Upper lobe of left lung (tissue), 4 donors: ENCODE data around the gene MATCAP1.

Experiments used
- POLR2A ChIP-seq, 4 donors: fragments of 450-650 bp; IDR thresholded peaks; one replicate each; pipeline ENCODE4 v1.5.1; 2016 to 2017; ENCODE audit warnings: antibody characterized with exemption in 4 of 4, mild to moderate bottlenecking in 2 of 4
- POLR2AphosphoS5 ChIP-seq, 2 donors: sonication (generic); formaldehyde crosslinking; IDR thresholded peaks; one replicate each; pipeline ENCODE4 v1.5.1; 2017; ENCODE audit warnings: antibody characterized with exemption in 2 of 2
- TF ChIP-seq, protein P1 (sequence below), 6 experiments: fragments of 450-650 bp in 4 of 6; fragments of 200-600 bp in 2 of 6; sonication (generic) in 2 of 6; IDR thresholded peaks; one replicate each; pipeline ENCODE4 v1.5.1; 2016 to 2019; ENCODE audit warnings: antibody characterized with exemption in 6 of 6

- TF ChIP-seq, protein P1, sequence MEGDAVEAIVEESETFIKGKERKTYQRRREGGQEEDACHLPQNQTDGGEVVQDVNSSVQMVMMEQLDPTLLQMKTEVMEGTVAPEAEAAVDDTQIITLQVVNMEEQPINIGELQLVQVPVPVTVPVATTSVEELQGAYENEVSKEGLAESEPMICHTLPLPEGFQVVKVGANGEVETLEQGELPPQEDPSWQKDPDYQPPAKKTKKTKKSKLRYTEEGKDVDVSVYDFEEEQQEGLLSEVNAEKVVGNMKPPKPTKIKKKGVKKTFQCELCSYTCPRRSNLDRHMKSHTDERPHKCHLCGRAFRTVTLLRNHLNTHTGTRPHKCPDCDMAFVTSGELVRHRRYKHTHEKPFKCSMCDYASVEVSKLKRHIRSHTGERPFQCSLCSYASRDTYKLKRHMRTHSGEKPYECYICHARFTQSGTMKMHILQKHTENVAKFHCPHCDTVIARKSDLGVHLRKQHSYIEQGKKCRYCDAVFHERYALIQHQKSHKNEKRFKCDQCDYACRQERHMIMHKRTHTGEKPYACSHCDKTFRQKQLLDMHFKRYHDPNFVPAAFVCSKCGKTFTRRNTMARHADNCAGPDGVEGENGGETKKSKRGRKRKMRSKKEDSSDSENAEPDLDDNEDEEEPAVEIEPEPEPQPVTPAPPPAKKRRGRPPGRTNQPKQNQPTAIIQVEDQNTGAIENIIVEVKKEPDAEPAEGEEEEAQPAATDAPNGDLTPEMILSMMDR (IDR thresholded peaks at IDR 0.05) = no peak
- TF ChIP-seq POLR2A (IDR thresholded peaks at IDR 0.05) (no peak), POLR2AphosphoS5 (IDR thresholded peaks at IDR 0.05) (no peak)
Observed at GRCh38 chr16:67227567-67227921, 43.8 kb upstream of the MATCAP1 start.
